HG03571 (cell line): ENCODE results near the gene ADAP1.
"Not testable (repeated sequence)": the region's sequence is repeated elsewhere in the genome, so short reads cannot be mapped to it uniquely, and the experiment has no call there.

ENCODE experiments used
- ATAC-seq: cut with Tn5 transposase; IDR thresholded peaks from one replicate; pipeline ENCODE4 v1.9.1; 2021; ENCODE audit not compliant: unreplicated experiment

Gene ADAP1

GRCh38 chr7:960269-960871, 5.9 kb upstream of the ADAP1 start:
- no peak for ATAC-seq

- not testable (repeated sequence) for ATAC-seq
Measured at GRCh38 chr7:959740-960139, 5.3 kb upstream of the ADAP1 start.

GRCh38 chr7:959271-959670, 4.8 kb upstream of the ADAP1 start:
- ATAC-seq: no peak

DNA sequence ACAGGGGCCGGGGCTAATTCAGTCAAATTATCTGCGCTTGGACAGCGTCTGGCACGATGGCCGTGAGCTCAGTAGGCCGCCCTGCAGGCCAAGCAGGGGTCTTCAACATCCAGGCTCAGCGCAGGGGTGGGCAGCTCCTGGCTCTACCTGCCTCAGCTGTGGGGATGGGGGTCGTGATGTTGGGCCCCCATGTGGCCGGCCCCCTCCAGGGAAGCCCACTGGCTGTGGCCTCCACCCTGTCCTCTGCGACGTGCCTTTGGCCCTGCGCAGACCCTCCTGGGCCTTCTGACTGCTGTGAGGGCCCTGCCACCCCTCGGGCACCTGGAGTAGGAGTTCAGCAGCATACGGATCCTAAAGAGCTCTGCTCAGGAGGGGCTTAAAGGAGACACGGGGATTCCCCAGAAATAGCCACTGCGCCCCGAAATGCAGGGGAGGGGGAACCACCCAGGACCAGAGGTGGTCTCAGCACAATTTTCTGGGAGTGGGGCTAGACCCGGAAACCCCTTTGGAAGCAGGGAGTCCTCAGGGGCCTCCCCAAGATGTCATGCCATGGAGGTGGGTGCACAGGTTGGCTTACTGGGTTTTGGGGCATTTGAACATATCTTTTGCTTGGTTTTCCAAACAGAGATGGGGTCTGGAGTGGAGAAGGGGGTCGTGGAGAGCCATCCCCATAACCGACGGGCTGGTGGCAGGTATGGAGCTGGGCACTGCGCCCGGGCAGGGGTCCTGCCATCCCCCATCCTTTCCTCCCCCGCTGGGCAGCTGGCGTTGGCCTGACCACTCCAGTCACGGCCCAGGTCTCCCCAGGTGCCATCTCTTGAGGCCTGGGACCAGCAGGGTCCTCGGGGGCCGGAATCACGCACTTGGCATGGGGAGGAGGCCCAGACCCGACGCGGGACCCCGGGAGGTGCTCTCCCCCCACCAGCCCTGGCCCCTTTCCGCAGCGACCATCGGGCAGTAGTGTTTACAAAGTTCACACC, 4.0 kb upstream of the ADAP1 start:
- no peak for ATAC-seq

GRCh38 chr7:957418-958220, 3.1 kb upstream of the ADAP1 start:
- no peak for ATAC-seq

DNA sequence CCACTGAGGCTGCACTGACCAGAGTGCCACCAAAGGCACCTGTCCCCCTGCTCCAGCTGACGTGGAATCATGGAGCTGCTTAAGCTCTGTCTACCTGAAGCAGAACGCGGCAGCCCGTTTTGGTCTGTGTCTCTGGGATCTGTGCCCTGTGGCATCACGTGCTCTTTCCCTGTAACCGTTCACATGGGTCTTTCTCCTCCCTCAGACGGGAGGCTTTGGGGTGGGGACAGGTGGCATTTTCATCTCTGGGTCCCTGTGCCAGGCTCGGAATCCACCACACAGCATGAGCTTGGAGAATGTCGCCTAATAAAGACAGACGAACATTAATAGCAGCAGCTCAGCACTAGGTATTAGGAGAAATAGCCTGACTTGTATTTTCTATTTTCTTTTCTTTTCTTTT, 1.6 kb upstream of the ADAP1 start:
- no peak for ATAC-seq

GRCh38 chr7:953547-954327, 743 bp downstream of the ADAP1 start:
- no peak for ATAC-seq

DNA sequence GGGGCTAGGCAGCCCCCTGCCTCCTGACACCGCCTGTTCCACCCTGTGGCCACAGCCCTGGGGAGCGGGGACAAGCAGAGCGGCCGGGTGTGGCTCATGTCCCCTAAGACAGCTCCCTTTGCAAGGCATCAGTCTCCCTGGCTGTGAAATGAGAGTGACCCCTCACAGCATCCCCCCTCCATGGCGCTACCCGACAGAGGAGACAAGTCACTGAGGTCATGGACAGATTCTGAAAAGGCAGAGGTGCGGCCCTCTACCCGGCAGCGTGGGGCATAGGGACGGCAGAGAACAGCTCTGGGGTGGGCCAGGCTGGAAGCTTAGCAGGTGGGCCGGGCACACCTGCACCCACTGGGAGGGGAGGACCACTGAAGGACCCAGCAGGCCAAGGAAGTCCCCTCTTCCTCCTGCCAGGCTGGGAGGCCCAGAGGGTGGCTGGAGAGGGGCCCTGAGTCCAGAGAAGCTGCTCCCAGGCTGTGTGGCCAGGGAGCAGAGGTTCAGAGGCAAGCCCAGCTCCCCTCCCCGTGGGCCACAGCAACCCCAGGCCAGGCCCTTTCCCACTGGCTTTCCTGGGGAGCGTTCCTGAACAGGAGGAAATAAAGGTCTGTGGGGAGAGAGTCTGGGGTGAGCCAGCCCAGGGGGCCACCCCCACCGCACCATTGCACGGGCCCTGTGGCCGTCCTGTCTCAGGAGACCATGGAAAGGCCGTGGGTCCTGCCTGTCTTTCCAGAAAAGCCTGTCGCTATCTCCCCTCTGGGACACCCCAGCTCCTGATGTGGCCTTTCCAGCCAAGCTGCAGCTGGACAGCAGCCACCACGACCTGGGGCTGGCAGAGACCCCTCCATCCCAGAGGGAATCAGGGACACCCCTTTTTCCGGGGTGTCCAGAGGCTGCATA, 1.7 kb downstream of the ADAP1 start:
- no peak for ATAC-seq

DNA sequence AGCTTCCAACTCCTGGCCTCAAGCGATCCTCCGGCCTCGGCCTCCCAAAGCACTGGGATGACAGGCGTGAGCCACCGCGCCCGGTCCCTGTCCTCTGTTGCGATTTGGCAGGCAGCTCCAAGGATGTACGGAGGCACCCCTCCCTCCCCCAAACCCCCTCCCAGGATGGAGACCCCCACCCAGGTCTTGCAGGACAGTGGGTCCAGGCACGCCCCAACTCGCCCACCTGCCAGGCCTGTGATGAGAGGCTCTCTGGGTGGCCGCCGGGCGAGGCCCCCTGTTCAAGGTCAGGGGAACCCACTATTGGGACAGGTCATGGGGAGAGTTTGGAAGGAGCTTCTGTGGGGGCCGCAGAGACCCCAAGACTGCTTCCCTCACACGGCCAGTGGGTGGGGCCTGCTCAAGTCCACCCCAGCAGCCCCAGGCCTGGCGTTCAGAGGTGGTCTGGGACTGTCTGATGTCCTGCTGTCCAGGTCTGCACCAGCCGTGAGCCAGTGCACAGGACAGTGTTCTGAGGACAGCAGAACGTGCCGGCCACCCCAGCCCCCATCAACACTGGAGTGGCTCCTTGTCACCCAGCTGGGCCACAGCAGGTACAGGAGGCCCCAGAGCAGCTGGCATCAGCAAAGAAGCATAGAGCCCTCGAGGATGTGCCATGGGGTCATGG, 2.5 kb downstream of the ADAP1 start:
- no peak for ATAC-seq

GRCh38 chr7:949021-949934, 5.2 kb downstream of the ADAP1 start:
- no peak for ATAC-seq

DNA sequence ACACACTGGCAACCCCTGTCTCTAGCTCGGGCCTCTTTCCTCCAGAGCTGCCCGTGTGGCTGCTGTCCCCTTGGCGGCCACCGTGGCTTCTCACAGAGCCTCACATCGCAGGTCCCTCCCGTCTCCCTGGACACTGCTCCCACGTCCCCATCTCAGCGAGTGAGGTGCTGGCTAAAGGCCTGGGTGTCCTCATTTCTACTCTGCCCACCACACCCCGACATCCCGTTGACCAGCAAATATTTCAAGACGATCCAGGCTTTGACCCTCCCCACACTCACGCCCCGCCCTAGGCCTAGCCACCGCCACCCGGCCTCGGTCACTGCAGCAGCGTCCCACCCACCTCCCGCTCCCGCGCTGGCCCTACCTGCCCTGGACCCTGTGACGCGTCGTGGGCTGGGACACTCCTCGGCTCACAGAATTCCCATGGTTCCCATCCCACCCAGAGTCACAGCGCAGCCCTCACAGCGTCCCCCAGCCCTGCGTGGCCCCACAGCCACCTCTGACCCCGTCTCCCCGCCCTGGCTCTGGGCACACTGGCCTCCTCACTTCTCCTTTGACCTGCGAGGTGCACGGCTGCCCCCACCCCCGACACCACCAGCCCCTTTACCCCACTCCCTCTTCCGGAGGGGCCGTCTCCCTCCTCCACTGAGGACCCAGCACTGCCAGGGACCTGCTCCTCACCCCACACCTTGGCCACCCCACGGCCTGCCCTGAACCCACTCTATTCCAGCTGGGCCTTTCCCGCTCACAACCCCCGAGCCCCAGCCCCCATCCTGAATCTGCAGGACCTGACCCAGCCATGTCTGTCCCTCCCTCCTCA, 6.9 kb downstream of the ADAP1 start:
- ATAC-seq: no peak

DNA sequence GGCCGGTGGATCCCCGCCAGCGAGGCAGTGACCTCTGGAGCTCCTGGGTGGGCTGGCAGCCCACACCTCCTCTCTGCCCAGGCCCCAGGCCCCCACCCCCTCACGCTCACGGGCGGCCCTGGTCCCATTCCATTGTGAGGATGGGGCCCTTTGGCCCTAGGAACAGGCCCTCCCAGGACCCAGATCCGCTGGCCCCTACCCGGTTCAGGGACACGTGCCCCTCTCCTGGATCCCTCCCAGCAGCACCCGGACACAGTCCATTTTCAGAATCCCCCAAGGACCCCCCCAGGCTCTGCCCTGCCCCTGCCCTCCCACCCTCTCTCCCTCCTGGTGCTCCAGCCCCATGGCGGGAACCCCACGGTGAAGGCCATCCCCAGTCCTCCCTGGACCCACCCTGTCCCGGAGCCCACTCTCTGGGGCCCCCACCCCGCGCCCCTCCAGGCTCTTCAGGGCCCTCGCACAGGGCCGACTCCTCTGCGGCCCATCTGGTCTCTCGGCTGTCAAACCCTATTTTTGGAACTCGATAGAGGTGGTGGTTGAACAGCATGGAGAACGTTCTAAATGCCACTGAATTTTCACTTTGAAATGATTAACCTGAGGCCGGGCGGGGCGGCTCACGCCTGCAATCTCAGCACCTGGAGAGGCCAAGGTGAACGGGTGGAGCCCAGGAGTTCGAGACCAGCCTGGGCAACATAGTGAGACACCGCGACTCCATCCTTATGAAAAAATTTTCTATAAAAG, 8.1 kb downstream of the ADAP1 start:
- ATAC-seq: no peak

- ATAC-seq: no peak
Measured at GRCh38 chr7:945556-946255, 8.8 kb downstream of the ADAP1 start.

GRCh38 chr7:945147-945555, 9.3 kb downstream of the ADAP1 start:
- no peak for ATAC-seq

DNA sequence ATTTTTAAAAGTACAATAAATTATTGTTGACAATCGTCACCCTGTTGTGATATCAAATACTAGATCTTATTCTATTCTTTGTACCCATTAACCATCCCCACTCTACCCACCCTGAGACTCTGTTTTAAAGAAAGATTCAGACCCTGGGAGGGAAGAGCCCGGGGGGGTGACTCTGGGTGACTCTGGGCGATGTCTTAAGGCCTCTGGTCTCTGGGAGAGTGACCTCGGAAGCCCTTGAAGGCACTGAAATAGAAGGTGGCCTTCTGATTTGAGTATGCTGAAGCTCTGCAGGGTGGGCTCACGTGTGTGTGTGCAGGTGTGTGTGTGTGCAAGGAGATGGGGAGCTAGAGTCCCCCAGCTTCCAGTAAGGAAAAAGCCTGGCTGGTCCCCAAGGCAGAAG, 9.7 kb downstream of the ADAP1 start:
- no peak for ATAC-seq

GRCh38 chr7:943793-944192, 10.7 kb downstream of the ADAP1 start:
- ATAC-seq: not testable (repeated sequence)
